Fibroblast of the aortic adventitia (primary cell): ENCODE measurements around the gene C2orf69. TPM values are rescaled to one million over a fixed set of nuclear protein-coding genes. Genes with fewer than 3 reads are reported as not detected.

ENCODE experiments used
- DNase-seq: peaks from one replicate; pipeline ENCODE4 v3.0.0-alpha.2; 2010; ENCODE audit warnings: low read depth
- H3K4me3 ChIP-seq: 2 replicates; pipeline ENCODE4 v1.5.1; 2011; ENCODE audit warnings: low read depth, mild to moderate bottlenecking, control low read depth, low read length, moderate library complexity
- CTCF ChIP-seq: IDR thresholded peaks from 2 replicates; pipeline ENCODE4 v1.5.1; 2011; ENCODE audit warnings: mild to moderate bottlenecking, low read length, control low read depth, inconsistent platforms; ENCODE audit not compliant: insufficient read depth
- total RNA-seq: library from RNA; depleted of rRNA; stranded (reverse); fragments of >200 nt; gene quantifications from 2 replicates; pipeline ENCODE4 v1.2.3, GENCODE V29; 2012; ENCODE audit warnings: low replicate concordance

The C2orf69 gene
- total RNA-seq, 1 donor: 22.2 TPM

GRCh38 chr2:199946836-199947235 lies 35.7 kb downstream of the C2orf69 start:
- no peak overlapping the region for H3K4me3 ChIP-seq
- no peak for DNase-seq
- no peak for TF ChIP-seq CTCF

- no peak overlapping the region for H3K4me3 ChIP-seq
- TF ChIP-seq CTCF: no peak
- no peak for DNase-seq
Measured at GRCh38 chr2:199950396-199950795, 39.3 kb downstream of the C2orf69 start.

- no peak for DNase-seq
- no peak overlapping the region for H3K4me3 ChIP-seq
- no peak for TF ChIP-seq CTCF
Measured at GRCh38 chr2:199951023-199951422, 39.9 kb downstream of the C2orf69 start.

- H3K4me3 ChIP-seq: peak overlapping the region; percentile 79
- TF ChIP-seq CTCF: no peak
- no peak for DNase-seq
Measured at GRCh38 chr2:199955007-199955338, 43.9 kb downstream of the C2orf69 start.

GRCh38 chr2:199955339-199956061 lies 44.4 kb downstream of the C2orf69 start, which contains the start of the genes MAIP1 and TYW5:
Gene MAIP1, plus strand, starts transcription at chr2:199955582. Its CDS starts 217 bp downstream, at chr2:199955799.
Gene TYW5, minus strand, starts transcription at chr2:199955491. Its CDS starts 21 bp downstream, at chr2:199955470.
- H3K4me3 ChIP-seq: peak within 1 kb of the TSS; percentile 79
- DNase-seq: peak; percentile 87
- TF ChIP-seq CTCF: peak; percentile 35

GRCh38 chr2:199956062-199956380 lies 44.9 kb downstream of the C2orf69 start:
- DNase-seq: no peak

More at GRCh38 chr2:199956062-199956380, 44.9 kb downstream of the C2orf69 start:
- TF ChIP-seq CTCF: no peak
- H3K4me3 ChIP-seq: peak overlapping the region; percentile 79
